ENCODE data around the gene OR51F1.

The OR51F1 gene, protein sequence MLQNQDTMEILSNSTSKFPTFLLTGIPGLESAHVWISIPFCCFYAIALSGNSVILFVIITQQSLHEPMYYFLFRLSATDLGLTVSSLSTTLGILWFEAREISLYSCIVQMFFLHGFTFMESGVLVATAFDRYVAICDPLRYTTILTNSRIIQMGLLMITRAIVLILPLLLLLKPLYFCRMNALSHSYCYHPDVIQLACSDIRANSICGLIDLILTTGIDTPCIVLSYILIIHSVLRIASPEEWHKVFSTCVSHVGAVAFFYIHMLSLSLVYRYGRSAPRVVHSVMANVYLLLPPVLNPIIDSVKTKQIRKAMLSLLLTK

DNA sequence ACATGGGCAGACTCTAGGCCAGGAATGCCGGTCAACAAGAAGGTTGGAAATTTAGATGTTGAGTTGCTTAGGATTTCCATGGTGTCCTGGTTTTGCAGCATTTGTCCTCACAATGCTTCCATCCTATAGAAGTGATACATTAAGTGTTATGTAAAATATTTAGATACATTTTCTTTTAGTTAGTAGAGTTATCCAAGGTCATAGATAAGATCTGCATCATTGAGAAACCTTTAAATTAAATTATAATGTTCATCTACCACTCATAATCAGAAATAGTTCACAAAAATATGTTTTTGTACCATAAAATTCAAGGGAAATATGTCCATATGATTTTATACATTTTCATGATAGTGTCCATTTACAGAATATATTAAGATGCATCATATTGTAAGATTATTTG, at the start of gene OR51F1:
TSS of gene OR51F1 (minus strand) at position 101 of the 400 bp plus-strand sequence. CDS start at position 101, 0 bp downstream.
- ATAC-seq = no peak
- TF ChIP-seq ZFP30 (CRISPR knock-in tag; IDR thresholded peaks at IDR 0.05) (no peak), GLIS3 (CRISPR knock-in tag; IDR thresholded peaks at IDR 0.05) (no peak), ZFP3 (CRISPR knock-in tag; IDR thresholded peaks at IDR 0.05) (no peak), ZNF8 (CRISPR knock-in tag; IDR thresholded peaks at IDR 0.05) (no peak), ZNF565 (CRISPR knock-in tag; conservative IDR thresholded peaks at IDR 0.05; ENCODE audit: low read depth) (no peak), TOX (CRISPR knock-in tag; IDR thresholded peaks at IDR 0.05; ENCODE audit: borderline replicate concordance) (no peak), ARNTL (CRISPR knock-in tag; IDR thresholded peaks at IDR 0.05; ENCODE audit: borderline replicate concordance, low read depth) (no peak), RARB (CRISPR knock-in tag; IDR thresholded peaks at IDR 0.05) (no peak), ZC3H10 (CRISPR knock-in tag; IDR thresholded peaks at IDR 0.05) (no peak), OSR1 (CRISPR knock-in tag; IDR thresholded peaks at IDR 0.05) (no peak), BACH2 (CRISPR knock-in tag; IDR thresholded peaks at IDR 0.05; ENCODE audit: borderline replicate concordance) (no peak), SNAI2 (CRISPR knock-in tag; IDR thresholded peaks at IDR 0.05) (no peak)
- TF ChIP-seq, protein P1, sequence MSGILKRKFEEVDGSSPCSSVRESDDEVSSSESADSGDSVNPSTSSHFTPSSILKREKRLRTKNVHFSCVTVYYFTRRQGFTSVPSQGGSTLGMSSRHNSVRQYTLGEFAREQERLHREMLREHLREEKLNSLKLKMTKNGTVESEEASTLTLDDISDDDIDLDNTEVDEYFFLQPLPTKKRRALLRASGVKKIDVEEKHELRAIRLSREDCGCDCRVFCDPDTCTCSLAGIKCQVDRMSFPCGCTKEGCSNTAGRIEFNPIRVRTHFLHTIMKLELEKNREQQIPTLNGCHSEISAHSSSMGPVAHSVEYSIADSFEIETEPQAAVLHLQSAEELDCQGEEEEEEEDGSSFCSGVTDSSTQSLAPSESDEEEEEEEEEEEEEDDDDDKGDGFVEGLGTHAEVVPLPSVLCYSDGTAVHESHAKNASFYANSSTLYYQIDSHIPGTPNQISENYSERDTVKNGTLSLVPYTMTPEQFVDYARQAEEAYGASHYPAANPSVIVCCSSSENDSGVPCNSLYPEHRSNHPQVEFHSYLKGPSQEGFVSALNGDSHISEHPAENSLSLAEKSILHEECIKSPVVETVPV (CRISPR knock-in tag; IDR thresholded peaks at IDR 0.05) = no peak
- TF ChIP-seq, protein P2, sequence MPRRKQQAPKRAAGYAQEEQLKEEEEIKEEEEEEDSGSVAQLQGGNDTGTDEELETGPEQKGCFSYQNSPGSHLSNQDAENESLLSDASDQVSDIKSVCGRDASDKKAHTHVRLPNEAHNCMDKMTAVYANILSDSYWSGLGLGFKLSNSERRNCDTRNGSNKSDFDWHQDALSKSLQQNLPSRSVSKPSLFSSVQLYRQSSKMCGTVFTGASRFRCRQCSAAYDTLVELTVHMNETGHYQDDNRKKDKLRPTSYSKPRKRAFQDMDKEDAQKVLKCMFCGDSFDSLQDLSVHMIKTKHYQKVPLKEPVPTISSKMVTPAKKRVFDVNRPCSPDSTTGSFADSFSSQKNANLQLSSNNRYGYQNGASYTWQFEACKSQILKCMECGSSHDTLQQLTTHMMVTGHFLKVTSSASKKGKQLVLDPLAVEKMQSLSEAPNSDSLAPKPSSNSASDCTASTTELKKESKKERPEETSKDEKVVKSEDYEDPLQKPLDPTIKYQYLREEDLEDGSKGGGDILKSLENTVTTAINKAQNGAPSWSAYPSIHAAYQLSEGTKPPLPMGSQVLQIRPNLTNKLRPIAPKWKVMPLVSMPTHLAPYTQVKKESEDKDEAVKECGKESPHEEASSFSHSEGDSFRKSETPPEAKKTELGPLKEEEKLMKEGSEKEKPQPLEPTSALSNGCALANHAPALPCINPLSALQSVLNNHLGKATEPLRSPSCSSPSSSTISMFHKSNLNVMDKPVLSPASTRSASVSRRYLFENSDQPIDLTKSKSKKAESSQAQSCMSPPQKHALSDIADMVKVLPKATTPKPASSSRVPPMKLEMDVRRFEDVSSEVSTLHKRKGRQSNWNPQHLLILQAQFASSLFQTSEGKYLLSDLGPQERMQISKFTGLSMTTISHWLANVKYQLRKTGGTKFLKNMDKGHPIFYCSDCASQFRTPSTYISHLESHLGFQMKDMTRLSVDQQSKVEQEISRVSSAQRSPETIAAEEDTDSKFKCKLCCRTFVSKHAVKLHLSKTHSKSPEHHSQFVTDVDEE (CRISPR knock-in tag; IDR thresholded peaks at IDR 0.05) = no peak
- TF ChIP-seq, protein P3, sequence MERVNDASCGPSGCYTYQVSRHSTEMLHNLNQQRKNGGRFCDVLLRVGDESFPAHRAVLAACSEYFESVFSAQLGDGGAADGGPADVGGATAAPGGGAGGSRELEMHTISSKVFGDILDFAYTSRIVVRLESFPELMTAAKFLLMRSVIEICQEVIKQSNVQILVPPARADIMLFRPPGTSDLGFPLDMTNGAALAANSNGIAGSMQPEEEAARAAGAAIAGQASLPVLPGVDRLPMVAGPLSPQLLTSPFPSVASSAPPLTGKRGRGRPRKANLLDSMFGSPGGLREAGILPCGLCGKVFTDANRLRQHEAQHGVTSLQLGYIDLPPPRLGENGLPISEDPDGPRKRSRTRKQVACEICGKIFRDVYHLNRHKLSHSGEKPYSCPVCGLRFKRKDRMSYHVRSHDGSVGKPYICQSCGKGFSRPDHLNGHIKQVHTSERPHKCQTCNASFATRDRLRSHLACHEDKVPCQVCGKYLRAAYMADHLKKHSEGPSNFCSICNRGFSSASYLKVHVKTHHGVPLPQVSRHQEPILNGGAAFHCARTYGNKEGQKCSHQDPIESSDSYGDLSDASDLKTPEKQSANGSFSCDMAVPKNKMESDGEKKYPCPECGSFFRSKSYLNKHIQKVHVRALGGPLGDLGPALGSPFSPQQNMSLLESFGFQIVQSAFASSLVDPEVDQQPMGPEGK (CRISPR knock-in tag; IDR thresholded peaks at IDR 0.05; ENCODE audit: borderline replicate concordance) = no peak

DNA sequence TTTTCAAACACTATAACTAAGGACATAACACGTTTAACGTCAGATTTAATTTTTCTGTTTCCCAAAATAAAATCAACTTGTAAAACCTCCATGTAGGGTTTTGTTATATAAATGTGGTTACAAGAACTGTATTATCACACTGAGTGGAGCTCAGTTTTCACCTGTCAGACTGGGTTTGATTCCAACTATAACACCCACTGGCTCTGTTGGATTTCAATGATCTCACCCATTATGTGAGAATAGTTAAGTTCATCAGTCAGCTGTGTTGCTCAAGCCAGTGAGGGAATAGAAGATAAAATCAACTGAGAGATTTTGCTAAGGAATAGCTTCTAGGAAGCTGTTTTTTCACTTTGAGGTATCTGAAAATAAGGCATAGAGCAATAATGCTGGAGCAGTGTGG, 39.5 kb upstream of the OR51F1 start:
- no peak for TF ChIP-seq GLIS3 (CRISPR knock-in tag; IDR thresholded peaks at IDR 0.05)
- TF ChIP-seq ZFP30 (CRISPR knock-in tag; IDR thresholded peaks at IDR 0.05) = no peak
- TF ChIP-seq ZFP3 (CRISPR knock-in tag; IDR thresholded peaks at IDR 0.05) = no peak
- TF ChIP-seq PPARA (CRISPR knock-in tag; IDR thresholded peaks at IDR 0.05; ENCODE audit: borderline replicate concordance) = no peak
- TF ChIP-seq ZC3H10 (CRISPR knock-in tag; IDR thresholded peaks at IDR 0.05) = no peak
- TF ChIP-seq TOX (CRISPR knock-in tag; IDR thresholded peaks at IDR 0.05; ENCODE audit: borderline replicate concordance) = no peak
- TF ChIP-seq, protein P1 (CRISPR knock-in tag; IDR thresholded peaks at IDR 0.05) = no peak
- no peak for TF ChIP-seq SNAI2 (CRISPR knock-in tag; IDR thresholded peaks at IDR 0.05)
- no peak for TF ChIP-seq OSR1 (CRISPR knock-in tag; IDR thresholded peaks at IDR 0.05)
- TF ChIP-seq ISL1 (CRISPR knock-in tag; IDR thresholded peaks at IDR 0.05) = no peak

DNA sequence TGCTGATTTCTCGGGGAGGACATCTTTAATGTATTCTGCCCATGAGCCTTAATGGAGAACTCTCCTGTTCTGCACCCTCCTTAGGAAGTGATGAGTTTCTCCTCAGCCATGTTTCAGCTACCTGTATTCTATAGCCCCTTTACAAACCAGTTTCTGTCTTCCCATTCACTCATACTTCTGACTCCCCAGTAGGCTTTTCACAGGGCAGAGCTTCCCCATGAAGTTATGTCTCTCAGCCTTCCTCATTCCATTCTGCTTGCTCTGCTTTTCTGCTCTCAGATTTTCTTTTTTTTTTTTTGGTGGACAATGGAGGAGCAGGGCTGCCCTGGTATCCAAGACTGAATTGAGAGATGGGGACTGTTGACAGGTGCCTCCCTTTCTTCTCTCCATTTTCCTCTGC, 38.7 kb upstream of the OR51F1 start:
- no peak for ATAC-seq
- TF ChIP-seq, protein P4, sequence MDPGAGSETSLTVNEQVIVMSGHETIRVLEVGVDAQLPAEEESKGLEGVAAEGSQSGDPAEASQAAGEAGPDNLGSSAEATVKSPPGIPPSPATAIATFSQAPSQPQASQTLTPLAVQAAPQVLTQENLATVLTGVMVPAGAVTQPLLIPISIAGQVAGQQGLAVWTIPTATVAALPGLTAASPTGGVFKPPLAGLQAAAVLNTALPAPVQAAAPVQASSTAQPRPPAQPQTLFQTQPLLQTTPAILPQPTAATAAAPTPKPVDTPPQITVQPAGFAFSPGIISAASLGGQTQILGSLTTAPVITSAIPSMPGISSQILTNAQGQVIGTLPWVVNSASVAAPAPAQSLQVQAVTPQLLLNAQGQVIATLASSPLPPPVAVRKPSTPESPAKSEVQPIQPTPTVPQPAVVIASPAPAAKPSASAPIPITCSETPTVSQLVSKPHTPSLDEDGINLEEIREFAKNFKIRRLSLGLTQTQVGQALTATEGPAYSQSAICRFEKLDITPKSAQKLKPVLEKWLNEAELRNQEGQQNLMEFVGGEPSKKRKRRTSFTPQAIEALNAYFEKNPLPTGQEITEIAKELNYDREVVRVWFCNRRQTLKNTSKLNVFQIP (CRISPR knock-in tag; IDR thresholded peaks at IDR 0.05; ENCODE audit: borderline replicate concordance, low read depth) = no peak
- no peak for TF ChIP-seq ZC3H10 (CRISPR knock-in tag; IDR thresholded peaks at IDR 0.05)
- TF ChIP-seq PPARA (CRISPR knock-in tag; IDR thresholded peaks at IDR 0.05; ENCODE audit: borderline replicate concordance) = no peak
- no peak for TF ChIP-seq ESRRG (CRISPR knock-in tag; IDR thresholded peaks at IDR 0.05)
- no peak for TF ChIP-seq ZNF8 (CRISPR knock-in tag; IDR thresholded peaks at IDR 0.05)
- TF ChIP-seq, protein P5, sequence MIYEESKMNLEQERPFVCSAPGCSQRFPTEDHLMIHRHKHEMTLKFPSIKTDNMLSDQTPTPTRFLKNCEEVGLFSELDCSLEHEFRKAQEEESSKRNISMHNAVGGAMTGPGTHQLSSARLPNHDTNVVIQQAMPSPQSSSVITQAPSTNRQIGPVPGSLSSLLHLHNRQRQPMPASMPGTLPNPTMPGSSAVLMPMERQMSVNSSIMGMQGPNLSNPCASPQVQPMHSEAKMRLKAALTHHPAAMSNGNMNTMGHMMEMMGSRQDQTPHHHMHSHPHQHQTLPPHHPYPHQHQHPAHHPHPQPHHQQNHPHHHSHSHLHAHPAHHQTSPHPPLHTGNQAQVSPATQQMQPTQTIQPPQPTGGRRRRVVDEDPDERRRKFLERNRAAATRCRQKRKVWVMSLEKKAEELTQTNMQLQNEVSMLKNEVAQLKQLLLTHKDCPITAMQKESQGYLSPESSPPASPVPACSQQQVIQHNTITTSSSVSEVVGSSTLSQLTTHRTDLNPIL (CRISPR knock-in tag; IDR thresholded peaks at IDR 0.05; ENCODE audit: low read depth) = no peak
- TF ChIP-seq, protein P2 (CRISPR knock-in tag; IDR thresholded peaks at IDR 0.05) = no peak
- TF ChIP-seq ZNF70 (CRISPR knock-in tag; IDR thresholded peaks at IDR 0.05) = no peak

More for the DNA sequence above, 39.5 kb upstream of the OR51F1 start:
- ATAC-seq = no peak

All from SK-N-SH treated with all-trans-retinoic acid at 6 μM for 48 hours (cell line).